Measurements from ENCODE around the gene GLIS1.
A peak's percentile ranks its signal among the peaks of the same experiment; 100 is the strongest.
"Not testable (repeated sequence)": the region's sequence is repeated elsewhere in the genome, so short reads cannot be mapped to it uniquely, and the experiment has no call there.

Gene GLIS1

GRCh38 chr1:53555620-53556326, 183.2 kb downstream of the GLIS1 start:
- DNase-seq, result not testable (repeated sequence)

- no peak for DNase-seq
Measured at GRCh38 chr1:53554592-53555305, 184.2 kb downstream of the GLIS1 start.

GRCh38 chr1:53553734-53554509, 185.0 kb downstream of the GLIS1 start:
- DNase-seq, result no peak

GRCh38 chr1:53552981-53553733, 185.8 kb downstream of the GLIS1 start:
- DNase-seq, result peak; percentile 26

GRCh38 chr1:53552146-53552861, 186.7 kb downstream of the GLIS1 start:
- DNase-seq, result no peak

- DNase-seq, result no peak
Measured at GRCh38 chr1:53551428-53551995, 187.5 kb downstream of the GLIS1 start.

- no peak for DNase-seq
Measured at GRCh38 chr1:53550201-53550741, 188.7 kb downstream of the GLIS1 start.

GRCh38 chr1:53549781-53550180, 189.2 kb downstream of the GLIS1 start:
- no peak for DNase-seq

- no peak for DNase-seq
Measured at GRCh38 chr1:53549287-53549686, 189.7 kb downstream of the GLIS1 start.

- DNase-seq, result no peak
Measured at GRCh38 chr1:53548031-53548491, 190.9 kb downstream of the GLIS1 start.

- DNase-seq, result no peak
Measured at GRCh38 chr1:53547231-53547790, 191.7 kb downstream of the GLIS1 start.

GRCh38 chr1:53546409-53547155, 192.4 kb downstream of the GLIS1 start:
- no peak for DNase-seq

- no peak for DNase-seq
Measured at GRCh38 chr1:53545663-53546408, 193.1 kb downstream of the GLIS1 start.

GRCh38 chr1:53544728-53545515, 194.0 kb downstream of the GLIS1 start:
- no peak for DNase-seq

- no peak for DNase-seq
Measured at GRCh38 chr1:53543778-53544695, 194.9 kb downstream of the GLIS1 start.

GRCh38 chr1:53543130-53543777, 195.7 kb downstream of the GLIS1 start:
- DNase-seq, result no peak

- DNase-seq, result no peak
Measured at GRCh38 chr1:53542551-53542950, 196.4 kb downstream of the GLIS1 start.
